Middle frontal gyrus (tissue), 1 donor: Measurements from ENCODE around the gene MTRF1.
"Not testable (repeated sequence)": the region's sequence is repeated elsewhere in the genome, so short reads cannot be mapped to it uniquely, and the experiment has no call there.

Experiments
- DNase-seq: peaks from one replicate; pipeline ENCODE4 v3.0.0-alpha.2; 2015; ENCODE audit warnings: low spot score; ENCODE audit errors: extremely low spot score

MTRF1 gene

GRCh38 chr13:41178040-41178439, 85.3 kb downstream of the MTRF1 start:
- no peak for DNase-seq

GRCh38 chr13:41177616-41178015, 85.8 kb downstream of the MTRF1 start:
- no peak for DNase-seq

- DNase-seq: not testable (repeated sequence)
Observed at GRCh38 chr13:41175576-41175975, 87.8 kb downstream of the MTRF1 start.
